GM12874 (cell line): Measurements from ENCODE around the gene NUP107.

Experiments used
- TF ChIP-seq, protein P1 (sequence below): IDR thresholded peaks from 2 replicates; pipeline ENCODE4 v1.5.1; 2011; ENCODE audit warnings: low read depth, mild to moderate bottlenecking, control low read depth, low read length, moderate library complexity; ENCODE audit not compliant: insufficient read depth

The NUP107 gene

DNA sequence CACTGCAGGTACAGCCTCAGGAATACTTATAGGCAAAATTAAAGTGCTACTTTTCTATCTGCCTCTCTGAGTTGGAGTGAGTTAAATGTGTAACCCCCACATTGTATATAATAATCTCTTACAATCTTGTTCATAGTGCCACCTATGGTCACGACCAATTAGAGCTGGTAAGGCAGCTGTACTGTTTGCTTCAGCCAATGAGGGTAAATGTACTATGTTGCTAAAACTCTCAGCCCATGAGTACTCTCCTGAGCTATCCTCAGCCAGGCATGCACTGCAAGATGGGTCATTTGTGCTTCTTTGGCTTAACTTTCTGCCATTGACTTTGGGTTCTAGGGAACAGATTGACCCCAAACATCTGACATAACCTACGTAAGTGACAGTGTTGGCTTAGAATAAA lies 106.2 kb downstream of the NUP107 start:
- TF ChIP-seq, protein P1, sequence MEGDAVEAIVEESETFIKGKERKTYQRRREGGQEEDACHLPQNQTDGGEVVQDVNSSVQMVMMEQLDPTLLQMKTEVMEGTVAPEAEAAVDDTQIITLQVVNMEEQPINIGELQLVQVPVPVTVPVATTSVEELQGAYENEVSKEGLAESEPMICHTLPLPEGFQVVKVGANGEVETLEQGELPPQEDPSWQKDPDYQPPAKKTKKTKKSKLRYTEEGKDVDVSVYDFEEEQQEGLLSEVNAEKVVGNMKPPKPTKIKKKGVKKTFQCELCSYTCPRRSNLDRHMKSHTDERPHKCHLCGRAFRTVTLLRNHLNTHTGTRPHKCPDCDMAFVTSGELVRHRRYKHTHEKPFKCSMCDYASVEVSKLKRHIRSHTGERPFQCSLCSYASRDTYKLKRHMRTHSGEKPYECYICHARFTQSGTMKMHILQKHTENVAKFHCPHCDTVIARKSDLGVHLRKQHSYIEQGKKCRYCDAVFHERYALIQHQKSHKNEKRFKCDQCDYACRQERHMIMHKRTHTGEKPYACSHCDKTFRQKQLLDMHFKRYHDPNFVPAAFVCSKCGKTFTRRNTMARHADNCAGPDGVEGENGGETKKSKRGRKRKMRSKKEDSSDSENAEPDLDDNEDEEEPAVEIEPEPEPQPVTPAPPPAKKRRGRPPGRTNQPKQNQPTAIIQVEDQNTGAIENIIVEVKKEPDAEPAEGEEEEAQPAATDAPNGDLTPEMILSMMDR: no peak

DNA sequence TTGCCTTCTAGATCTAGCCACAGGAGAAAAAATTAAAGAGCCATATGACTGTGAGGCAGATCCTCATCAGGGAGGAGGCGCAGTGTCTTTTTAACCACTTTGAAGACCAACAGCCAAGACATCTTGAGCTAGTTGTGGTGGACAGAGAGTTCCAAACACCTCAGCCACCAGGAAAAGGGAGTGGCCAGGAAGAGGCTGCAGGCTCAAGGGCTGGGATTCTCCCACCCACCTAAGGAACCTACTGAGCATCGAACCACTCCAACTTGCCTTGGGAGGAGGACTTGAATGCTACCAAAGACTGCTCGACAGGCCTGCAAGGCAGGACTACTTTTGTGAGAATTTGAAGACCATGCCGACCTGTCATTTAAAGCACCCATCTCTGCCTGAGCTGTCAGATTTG lies 106.7 kb downstream of the NUP107 start:
- TF ChIP-seq, protein P1: no peak

DNA sequence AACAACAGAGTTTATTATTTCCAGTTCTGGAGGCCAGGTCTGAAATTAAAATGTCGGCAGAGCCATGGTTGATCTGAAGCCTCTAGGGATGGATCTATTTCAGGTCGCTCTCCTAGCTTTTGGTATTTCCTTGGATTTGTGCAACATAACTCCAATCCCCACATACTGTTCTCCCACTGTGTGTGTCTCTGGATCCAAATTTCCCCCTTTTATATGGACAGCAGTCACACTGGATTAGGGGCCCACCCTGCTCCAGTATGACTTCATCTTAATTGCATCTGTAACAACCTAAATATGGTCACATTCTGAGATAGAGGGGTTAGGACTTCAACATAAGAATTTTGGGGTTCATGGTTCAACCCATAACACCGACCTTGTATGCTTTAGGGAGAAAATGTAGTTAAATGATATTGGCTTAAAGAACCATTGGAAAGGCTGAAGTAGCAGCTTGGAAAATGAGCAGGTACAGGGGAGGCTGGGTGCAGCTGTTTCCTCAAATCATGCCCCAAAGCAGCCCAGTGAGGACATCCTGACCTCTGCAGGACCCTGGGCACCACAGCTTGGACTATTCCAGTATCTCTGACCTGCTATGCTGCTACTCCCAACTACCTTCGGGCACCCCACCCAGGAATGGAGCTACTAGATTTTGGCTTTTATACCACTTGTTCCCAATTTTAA lies 107.3 kb downstream of the NUP107 start:
- TF ChIP-seq, protein P1: no peak

DNA sequence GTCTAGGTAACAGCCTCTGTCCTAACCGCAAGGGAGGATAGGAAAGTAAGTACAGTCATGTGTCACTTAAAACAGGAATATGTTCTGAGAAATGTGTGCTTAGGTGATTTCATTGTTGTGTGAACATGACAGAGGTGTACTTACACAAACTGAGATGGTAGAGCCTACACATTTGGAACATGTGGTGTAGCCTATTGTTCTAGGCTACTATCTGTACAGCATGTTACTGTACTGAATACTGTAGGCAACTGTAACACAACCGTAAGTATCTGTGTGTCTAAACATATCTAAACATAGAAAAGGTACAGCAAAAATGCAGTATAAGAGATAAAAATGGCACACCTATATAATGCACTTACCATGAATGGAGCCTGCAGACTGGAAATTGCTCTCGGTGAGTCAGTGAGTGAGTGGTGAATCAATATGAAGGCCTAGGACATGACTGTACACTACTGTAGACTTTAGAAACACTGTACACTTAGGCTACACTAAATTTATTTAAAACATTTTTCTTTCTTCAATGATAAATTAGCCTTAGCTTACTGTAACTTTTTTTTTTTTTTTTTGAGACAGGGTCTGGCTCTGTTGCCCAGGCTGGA lies 108.0 kb downstream of the NUP107 start:
- TF ChIP-seq, protein P1: no peak
